ENCODE results near the gene IGSF10.

IGSF10 gene

DNA sequence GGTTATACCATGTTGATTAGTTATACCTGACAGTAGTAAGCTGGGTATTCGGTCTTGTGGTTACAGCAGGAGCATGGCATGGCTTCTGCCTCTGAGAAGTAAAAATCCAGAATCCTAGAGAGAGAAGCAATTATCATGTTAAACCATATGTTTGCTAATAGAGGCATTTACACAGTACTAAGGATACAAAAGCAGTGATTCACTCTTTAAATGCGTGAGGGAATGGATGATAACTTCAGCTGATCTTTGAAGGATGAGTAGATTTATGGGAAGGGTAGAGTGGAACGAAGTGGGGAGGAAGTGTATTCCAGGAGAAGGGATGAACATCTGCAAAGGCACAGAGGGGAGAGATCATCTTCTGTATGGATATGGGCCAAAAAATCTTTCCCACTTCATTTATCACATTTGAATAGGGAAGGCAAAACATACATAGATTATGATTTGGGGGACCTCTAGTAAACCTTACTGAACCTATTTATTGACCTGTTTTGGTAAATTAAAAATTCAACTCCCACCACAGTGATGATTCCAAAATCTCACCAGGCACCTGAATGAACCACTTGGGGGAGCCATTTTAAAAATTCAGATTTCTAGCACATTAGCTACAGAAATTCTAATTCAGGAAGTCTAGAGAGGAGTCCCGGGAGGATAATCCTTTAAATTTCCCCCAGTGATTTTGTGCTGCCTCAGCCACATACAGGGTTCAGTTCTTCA is 35.1 kb downstream of the IGSF10 start:
- DNase-seq: no peak
- H3K4me3 Mint-ChIP-seq: no peak overlapping the region
- no peaks in the 10 kb centered on the region for H3K27me3 Mint-ChIP-seq (ENCODE audit: low read depth, poor library complexity)
- peaks cover 41% of the 10 kb centered on the region for H3K36me3 Mint-ChIP-seq (ENCODE audit: low read depth)
- peak overlapping the region; percentile 49 for H3K27ac Mint-ChIP-seq
- H3K9me3 Mint-ChIP-seq: peaks cover 12% of the 10 kb centered on the region
- TF ChIP-seq, protein P1, sequence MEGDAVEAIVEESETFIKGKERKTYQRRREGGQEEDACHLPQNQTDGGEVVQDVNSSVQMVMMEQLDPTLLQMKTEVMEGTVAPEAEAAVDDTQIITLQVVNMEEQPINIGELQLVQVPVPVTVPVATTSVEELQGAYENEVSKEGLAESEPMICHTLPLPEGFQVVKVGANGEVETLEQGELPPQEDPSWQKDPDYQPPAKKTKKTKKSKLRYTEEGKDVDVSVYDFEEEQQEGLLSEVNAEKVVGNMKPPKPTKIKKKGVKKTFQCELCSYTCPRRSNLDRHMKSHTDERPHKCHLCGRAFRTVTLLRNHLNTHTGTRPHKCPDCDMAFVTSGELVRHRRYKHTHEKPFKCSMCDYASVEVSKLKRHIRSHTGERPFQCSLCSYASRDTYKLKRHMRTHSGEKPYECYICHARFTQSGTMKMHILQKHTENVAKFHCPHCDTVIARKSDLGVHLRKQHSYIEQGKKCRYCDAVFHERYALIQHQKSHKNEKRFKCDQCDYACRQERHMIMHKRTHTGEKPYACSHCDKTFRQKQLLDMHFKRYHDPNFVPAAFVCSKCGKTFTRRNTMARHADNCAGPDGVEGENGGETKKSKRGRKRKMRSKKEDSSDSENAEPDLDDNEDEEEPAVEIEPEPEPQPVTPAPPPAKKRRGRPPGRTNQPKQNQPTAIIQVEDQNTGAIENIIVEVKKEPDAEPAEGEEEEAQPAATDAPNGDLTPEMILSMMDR (IDR thresholded peaks at IDR 0.05): no peak
- H3K4me1 Mint-ChIP-seq: peaks cover 3% of the 10 kb centered on the region

DNA sequence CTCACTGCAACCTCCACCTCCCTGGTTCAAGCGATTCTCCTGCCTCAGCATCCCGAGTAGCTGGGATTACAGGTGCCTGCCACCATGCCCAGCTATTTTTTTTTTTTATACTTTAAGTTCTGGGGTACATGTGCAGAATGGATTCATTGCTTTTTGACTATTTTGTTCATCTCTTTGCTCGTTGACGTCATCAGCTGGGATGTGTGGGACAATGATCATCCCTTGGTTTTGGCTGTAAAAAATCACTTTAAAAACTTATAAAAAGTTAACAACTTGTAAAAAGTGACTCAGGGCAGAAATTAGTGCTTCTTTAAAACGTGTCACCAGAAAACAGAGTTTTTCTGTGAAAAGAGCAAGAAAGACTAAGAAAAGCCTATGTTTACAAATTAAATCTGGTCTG is 37.8 kb downstream of the IGSF10 start:
- no peak overlapping the region for H3K4me3 Mint-ChIP-seq
- H3K36me3 Mint-ChIP-seq (ENCODE audit: low read depth): peaks cover 42% of the 10 kb centered on the region
- no peaks in the 10 kb centered on the region for H3K9me3 Mint-ChIP-seq
- no peaks in the 10 kb centered on the region for H3K27me3 Mint-ChIP-seq (ENCODE audit: low read depth, poor library complexity)
- TF ChIP-seq, protein P1 (IDR thresholded peaks at IDR 0.05): no peak
- DNase-seq: no peak
- no peaks in the 10 kb centered on the region for H3K4me1 Mint-ChIP-seq
- no peak overlapping the region for H3K27ac Mint-ChIP-seq

- Mint-ChIP-seq H3K27me3 (ENCODE audit: low read depth, poor library complexity) (no peaks in the 10 kb centered on the region), H3K36me3 (ENCODE audit: low read depth) (peaks cover 53% of the 10 kb centered on the region)
- no peak for DNase-seq
Observed at GRCh38 chr3:151421938-151422337, 38.9 kb downstream of the IGSF10 start.

GRCh38 chr3:151419806-151420205 is 41.1 kb downstream of the IGSF10 start:
- H3K4me3 Mint-ChIP-seq: no peak overlapping the region
- no peaks in the 10 kb centered on the region for H3K9me3 Mint-ChIP-seq
- no peaks in the 10 kb centered on the region for H3K27me3 Mint-ChIP-seq (ENCODE audit: low read depth, poor library complexity)
- H3K36me3 Mint-ChIP-seq (ENCODE audit: low read depth): peaks cover 66% of the 10 kb centered on the region
- H3K4me1 Mint-ChIP-seq: no peaks in the 10 kb centered on the region
- DNase-seq: no peak
- TF ChIP-seq, protein P1 (IDR thresholded peaks at IDR 0.05): no peak
- no peak overlapping the region for H3K27ac Mint-ChIP-seq

More at GRCh38 chr3:151421938-151422337, 38.9 kb downstream of the IGSF10 start:
- Mint-ChIP-seq H3K4me3 (no peak overlapping the region), H3K9me3 (no peaks in the 10 kb centered on the region), H3K4me1 (no peaks in the 10 kb centered on the region), H3K27ac (no peak overlapping the region)
- TF ChIP-seq, protein P1 (IDR thresholded peaks at IDR 0.05): no peak

DNA sequence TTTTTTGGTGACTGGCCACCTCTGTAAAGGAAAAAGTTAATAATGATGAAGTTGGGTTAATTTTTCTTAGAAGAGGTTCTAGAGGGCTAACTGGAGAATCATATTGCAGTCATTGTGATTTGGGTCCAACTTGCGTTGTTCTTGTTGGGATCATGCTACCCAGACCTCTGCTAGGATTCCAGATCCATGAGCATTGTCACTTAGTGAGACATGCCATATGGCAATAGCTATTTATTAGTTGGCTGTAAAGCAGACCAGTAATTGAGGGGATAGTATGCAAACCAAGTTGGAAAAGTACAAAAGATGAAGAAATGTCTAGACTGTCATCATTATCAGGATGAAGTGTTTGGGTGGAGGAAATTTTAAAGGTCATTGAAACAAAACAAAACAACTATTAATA is 45.6 kb downstream of the IGSF10 start:
- TF ChIP-seq, protein P1 (IDR thresholded peaks at IDR 0.05): no peak
- H3K27me3 Mint-ChIP-seq (ENCODE audit: low read depth, poor library complexity): no peaks in the 10 kb centered on the region
- H3K27ac Mint-ChIP-seq: no peak overlapping the region
- H3K36me3 Mint-ChIP-seq (ENCODE audit: low read depth): peaks cover 72% of the 10 kb centered on the region
- H3K4me3 Mint-ChIP-seq: no peak overlapping the region
- H3K4me1 Mint-ChIP-seq: no peaks in the 10 kb centered on the region
- DNase-seq: no peak
- no peaks in the 10 kb centered on the region for H3K9me3 Mint-ChIP-seq

- H3K4me3 Mint-ChIP-seq: no peak overlapping the region
- no peaks in the 10 kb centered on the region for H3K9me3 Mint-ChIP-seq
Observed at GRCh38 chr3:151412989-151413388, 47.9 kb downstream of the IGSF10 start.

More at GRCh38 chr3:151412989-151413388, 47.9 kb downstream of the IGSF10 start:
- H3K27me3 Mint-ChIP-seq (ENCODE audit: low read depth, poor library complexity): no peaks in the 10 kb centered on the region
- no peak overlapping the region for H3K27ac Mint-ChIP-seq
- TF ChIP-seq, protein P1 (IDR thresholded peaks at IDR 0.05): no peak
- H3K36me3 Mint-ChIP-seq (ENCODE audit: low read depth): peaks cover 49% of the 10 kb centered on the region
- no peaks in the 10 kb centered on the region for H3K4me1 Mint-ChIP-seq
- no peak for DNase-seq
